Heart left ventricle (tissue), 16 donors: ENCODE measurements around the gene WWOX. TPM values are rescaled to one million over a fixed set of nuclear protein-coding genes. Genes with fewer than 3 reads are reported as not detected.
A peak's percentile ranks its signal among the peaks of the same experiment; 100 is the strongest.

Experiments
- ATAC-seq, 4 donors: fragments of 200-7000 bp; cut with Tn5 transposase; one replicate each; pipeline ENCODE4 v1.9.1; 2020 to 2022; ENCODE audit warnings: moderate library complexity in 4 of 4, mild to moderate bottlenecking in 3 of 4, moderate number of reproducible peaks in 1 of 4
- DNase-seq, 5 donors: peaks; one replicate each; pipeline ENCODE4 v3.0.0-alpha.2; 2020
- H3K27ac ChIP-seq, 12 donors: fragments of 200-600 bp; sonication (generic) in 4 of 12; one replicate each; pipeline versions ENCODE4 v1.5.0 to v1.8.0; 2016 to 2022; ENCODE audit warnings: mild to moderate bottlenecking in 2 of 12
- H3K27me3 ChIP-seq, 9 donors: fragments of 200-600 bp; sonication (generic) in 2 of 9; one replicate each; pipeline versions ENCODE4 v1.5.1 to v1.8.0; 2016 to 2022; ENCODE audit warnings: mild to moderate bottlenecking in 3 of 9
- H3K36me3 ChIP-seq, 9 donors: fragments of 200-600 bp; sonication (generic) in 2 of 9; one replicate each; pipeline versions ENCODE4 v1.5.0 to v1.8.0; 2018 to 2022; ENCODE audit warnings: mild to moderate bottlenecking in 2 of 9
- H3K4me1 ChIP-seq, 12 donors: fragments of 200-600 bp; sonication (generic) in 4 of 12; one replicate each; pipeline versions ENCODE4 v1.5.0 to v1.8.0; 2016 to 2022; ENCODE audit warnings: mild to moderate bottlenecking in 3 of 12
- H3K4me3 ChIP-seq, 12 donors: fragments of 200-600 bp; sonication (generic) in 4 of 12; one replicate each; pipeline versions ENCODE4 v1.5.0 to v1.8.0; 2017 to 2022; ENCODE audit warnings: mild to moderate bottlenecking in 9 of 12, moderate library complexity in 4 of 12
- H3K9me3 ChIP-seq, 12 donors: fragments of 200-600 bp; sonication (generic) in 4 of 12; one replicate each; pipeline versions ENCODE4 v1.5.0 to v1.8.0; 2016 to 2022; ENCODE audit warnings: mild to moderate bottlenecking in 1 of 12
- POLR2A ChIP-seq, 2 donors: fragments of 450-650 bp; IDR thresholded peaks; one replicate each; pipeline ENCODE4 v1.6.1; 2017; ENCODE audit warnings: antibody characterized with exemption in 2 of 2, mild to moderate bottlenecking in 2 of 2, moderate library complexity in 2 of 2
- WGBS, 4 donors: extraction: QIAGEN DNeasy Blood & Tissue Kit in 2 of 4; methylation state at CpG; one replicate each; pipeline versions ENCODE4 v1.1.5 to v1.1.7; 2013 to 2018; 5-methylcytosine and 5-hydroxymethylcytosine counted together
- intact Hi-C, 10 donors: fragments of 100-400 bp; cut with DNase I; formaldehyde crosslinking; loops; one replicate each; pipeline versions ENCODE4 v1.11.1 to v1.14.2; 2022
- polyA plus RNA-seq, 2 donors: library from polyadenylated mRNA; stranded (reverse); fragments of 200-250 nt; gene quantifications; one replicate each; pipeline ENCODE4 v1.2.3, GENCODE V29; 2013
- total RNA-seq, 9 donors: library from RNA; depleted of rRNA in 2 of 9; stranded (reverse); fragments of >200 nt in 2 of 9; fragmentation: NEBNext Ultra II Directional in 3 of 9; extraction: Animal tissue kit (Norgen Biotek cat#: 25700) in 3 of 9; gene quantifications; one replicate each; pipeline versions ENCODE4 v1.1.0 to v1.2.4, GENCODE V29; 2016 to 2023
- TF ChIP-seq, protein P1 (sequence below), 12 donors: fragments of 200-600 bp; sonication (generic) in 4 of 12; IDR thresholded peaks; one replicate each; pipeline versions ENCODE4 v1.5.0 to v1.8.0; 2018 to 2022; ENCODE audit warnings: antibody characterized with exemption in 12 of 12, mild to moderate bottlenecking in 5 of 12
- donor health status: ischemic (EF 13 %, LVEDD 7.1; RV severe dilation, severe dysfunction).
- donor health status: healthy with polysubstance abuse.
- donor health status: DM: no; HTN: yes; CAD: no.
- donor health status: DM: no; HTN: no; CAD: no.
- donor health status: ischemic (EF 25% LVEDD 6.9; RV normal size, moderate dysfunction).
- donor health status: ischemic (EF 25% LVEDD 5.7; RV mildly dilated, moderate dysfunction).
- donor health status: healthy.
- donor health status: DM: yes; HTN: yes; CAD: no.
- donor health status: ischemic (EF 35%, LVEDD 5.7; RV mildly dilated, moderate dysfunction).
- donor health status: nonischemic (EF 11% LVEDD 7.7; RV severe dilation, severe dysfunction).
- donor health status: DM: yes; HTN: yes; CAD: no.
- donor health status: PGD.
- donor health status: ischemic (EF 29% LVEDD 5.4; RV normal size, mild dysfunction).
- donor health status: nonischemic (EF 23%, LVEDD 6.1; RV moderate dilation, normal function).

WWOX gene
- total and polyA plus RNA-seq, 11 donors: 4.3 to 18.3 (median 9.1) TPM

DNA sequence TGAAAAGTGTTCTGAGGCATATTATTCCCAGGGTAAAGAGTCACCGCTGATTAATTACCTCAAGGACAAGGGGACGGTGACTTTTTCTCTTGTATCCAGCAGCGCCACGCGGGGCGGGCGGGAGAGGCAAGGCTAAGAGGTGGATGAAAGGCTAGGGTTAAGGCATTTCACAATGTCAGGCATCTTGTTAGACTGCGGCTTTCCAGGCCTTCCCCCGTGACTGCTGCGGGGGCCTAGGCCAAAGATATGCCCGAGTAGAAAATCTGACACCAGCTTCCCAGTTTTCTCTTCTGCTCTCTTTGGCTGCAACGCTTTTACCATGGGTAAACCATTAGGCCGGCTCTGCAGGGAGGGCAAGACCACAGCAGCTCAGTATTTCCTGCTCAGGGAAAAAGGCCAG, 802.9 kb downstream of the WWOX start:
- 74 to 92% (median 85%) methylated on average over 13 of the region's 13 CpGs for WGBS, 4 donors
- Histone ChIP-seq H3K27me3 (no peaks in the 10 kb centered on the region), H3K4me1 (no peaks in the 10 kb centered on the region), H3K36me3 (no peaks in the 10 kb centered on the region), H3K4me3 (no peak overlapping the region), H3K27ac (no peak overlapping the region), H3K9me3 (no peaks in the 10 kb centered on the region)
- intact Hi-C loops: no loop called here
- DNase-seq: no peak
- ATAC-seq: peak in 1 of 4 donors; percentile 34
- TF ChIP-seq POLR2A (IDR thresholded peaks at IDR 0.05): no peak
- TF ChIP-seq, protein P1, sequence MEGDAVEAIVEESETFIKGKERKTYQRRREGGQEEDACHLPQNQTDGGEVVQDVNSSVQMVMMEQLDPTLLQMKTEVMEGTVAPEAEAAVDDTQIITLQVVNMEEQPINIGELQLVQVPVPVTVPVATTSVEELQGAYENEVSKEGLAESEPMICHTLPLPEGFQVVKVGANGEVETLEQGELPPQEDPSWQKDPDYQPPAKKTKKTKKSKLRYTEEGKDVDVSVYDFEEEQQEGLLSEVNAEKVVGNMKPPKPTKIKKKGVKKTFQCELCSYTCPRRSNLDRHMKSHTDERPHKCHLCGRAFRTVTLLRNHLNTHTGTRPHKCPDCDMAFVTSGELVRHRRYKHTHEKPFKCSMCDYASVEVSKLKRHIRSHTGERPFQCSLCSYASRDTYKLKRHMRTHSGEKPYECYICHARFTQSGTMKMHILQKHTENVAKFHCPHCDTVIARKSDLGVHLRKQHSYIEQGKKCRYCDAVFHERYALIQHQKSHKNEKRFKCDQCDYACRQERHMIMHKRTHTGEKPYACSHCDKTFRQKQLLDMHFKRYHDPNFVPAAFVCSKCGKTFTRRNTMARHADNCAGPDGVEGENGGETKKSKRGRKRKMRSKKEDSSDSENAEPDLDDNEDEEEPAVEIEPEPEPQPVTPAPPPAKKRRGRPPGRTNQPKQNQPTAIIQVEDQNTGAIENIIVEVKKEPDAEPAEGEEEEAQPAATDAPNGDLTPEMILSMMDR (IDR thresholded peaks at IDR 0.05): no peak

GRCh38 chr16:78903237-78903636, 803.8 kb downstream of the WWOX start:
- Histone ChIP-seq H3K36me3 (no peaks in the 10 kb centered on the region), H3K27ac (no peak overlapping the region), H3K4me3 (no peak overlapping the region), H3K9me3 (no peaks in the 10 kb centered on the region), H3K4me1 (no peaks in the 10 kb centered on the region), H3K27me3 (no peaks in the 10 kb centered on the region)
- ATAC-seq (no peak), DNase-seq (no peak)
- intact Hi-C loops: no loop called here
- TF ChIP-seq, protein P1 (IDR thresholded peaks at IDR 0.05): no peak
- no peak for TF ChIP-seq POLR2A (IDR thresholded peaks at IDR 0.05)
- 78 to 88% (median 85%) methylated on average over 4 of the region's 4 CpGs for WGBS, 4 donors

DNA sequence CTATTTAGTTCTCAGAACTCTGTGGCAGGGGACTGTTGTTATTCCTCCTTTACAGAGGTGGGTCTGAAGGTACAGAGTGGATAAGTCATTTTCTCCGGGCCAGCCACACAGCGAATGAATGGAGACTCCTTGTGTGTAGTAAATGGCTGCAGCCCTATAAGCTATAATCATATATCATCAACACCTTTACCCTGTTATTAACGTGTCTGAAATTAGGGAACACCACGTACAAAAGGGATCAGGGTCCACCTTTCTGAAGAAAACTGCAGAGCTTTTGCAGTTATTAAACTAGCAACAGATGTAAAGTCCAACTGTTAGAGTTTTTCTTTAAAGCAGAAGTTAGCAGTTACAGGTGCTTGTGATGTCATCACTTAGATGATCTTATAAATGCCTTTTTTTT, 804.4 kb downstream of the WWOX start:
- DNase-seq (no peak), ATAC-seq (no peak)
- Histone ChIP-seq H3K36me3 (no peaks in the 10 kb centered on the region), H3K4me1 (no peaks in the 10 kb centered on the region), H3K27me3 (no peaks in the 10 kb centered on the region), H3K4me3 (no peak overlapping the region), H3K9me3 (no peaks in the 10 kb centered on the region), H3K27ac (no peak overlapping the region)
- intact Hi-C loops: no loop called here
- no peak for TF ChIP-seq POLR2A (IDR thresholded peaks at IDR 0.05)
- TF ChIP-seq, protein P1 (IDR thresholded peaks at IDR 0.05): no peak
- 71 to 97% (median 93%) methylated on average over 4 of the region's 4 CpGs for WGBS, 4 donors

DNA sequence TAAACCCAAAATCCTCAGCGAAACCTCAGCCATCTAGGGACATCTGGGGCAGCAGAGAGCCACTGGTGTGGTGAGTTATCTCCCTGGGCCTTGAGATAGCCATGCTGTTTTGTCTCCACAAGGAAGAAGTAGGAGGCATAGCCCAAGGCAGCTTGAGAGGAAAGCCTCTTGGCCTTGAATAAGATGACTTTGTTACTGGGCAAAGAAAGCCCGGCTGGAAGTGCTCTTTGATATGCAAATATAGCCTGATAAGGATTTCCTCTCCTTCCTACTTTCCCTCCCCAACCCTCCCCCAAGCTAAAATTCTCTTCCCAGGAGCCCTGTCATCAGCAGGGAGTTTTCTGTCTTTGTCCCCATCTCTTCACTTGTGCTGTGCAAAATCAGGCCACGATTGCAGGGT, 806.7 kb downstream of the WWOX start:
- no peak for ATAC-seq

More for the DNA sequence above, 806.7 kb downstream of the WWOX start:
- no peaks in the 10 kb centered on the region for H3K36me3 ChIP-seq
- H3K27ac ChIP-seq: no peak overlapping the region
- intact Hi-C loops: no loop called here
- DNase-seq: no peak
- 62 to 67% (median 66%) methylated on average over 3 of the region's 3 CpGs for WGBS, 4 donors
- no peak overlapping the region for H3K4me3 ChIP-seq
- TF ChIP-seq, protein P1 (IDR thresholded peaks at IDR 0.05): no peak
- no peak for TF ChIP-seq POLR2A (IDR thresholded peaks at IDR 0.05)
- H3K4me1 ChIP-seq: no peaks in the 10 kb centered on the region
- H3K9me3 ChIP-seq: peaks cover 0 to 7% (median 0%) of the 10 kb centered on the region in 12 donors
- H3K27me3 ChIP-seq: no peaks in the 10 kb centered on the region
